Lower leg skin (tissue), 3 donors: Measurements from ENCODE around the gene MAP2.

Experiments
- CTCF ChIP-seq, 3 donors: fragments of 450-650 bp; IDR thresholded peaks; one replicate each; pipeline ENCODE4 v1.5.1; 2016; ENCODE audit warnings: antibody characterized with exemption in 3 of 3, mild to moderate bottlenecking in 3 of 3, moderate library complexity in 2 of 3
- POLR2A ChIP-seq, 2 donors: fragments of 450-650 bp; IDR thresholded peaks; one replicate each; pipeline ENCODE4 v1.6.1; 2016 to 2017; ENCODE audit warnings: antibody characterized with exemption in 2 of 2, mild to moderate bottlenecking in 1 of 2, moderate library complexity in 1 of 2

GRCh38 chr2:209512971-209513370 lies 89.1 kb downstream of the MAP2 start:
- TF ChIP-seq CTCF (IDR thresholded peaks at IDR 0.05) (no peak), POLR2A (IDR thresholded peaks at IDR 0.05) (no peak)
